H1 (cell line): ENCODE data around the gene UBE2D4. TPM values are rescaled to one million over a fixed set of nuclear protein-coding genes. Genes with fewer than 3 reads are reported as not detected.

ENCODE experiments used
- CTCF ChIA-PET: fragments of 300-600 bp; sonication (Branson Sonifier 250); formaldehyde crosslinking; loops from one replicate; lab custom pipeline; 2021; ENCODE audit not compliant: partially characterized antibody; lab: Charles Lee
- POLR2A ChIA-PET: fragments of 300-600 bp; sonication (Branson Sonifier 250); formaldehyde crosslinking; loops from one replicate; lab custom pipeline; 2021; ENCODE audit warnings: inconsistent platforms; ENCODE audit not compliant: partially characterized antibody; lab: Charles Lee
- DNase-seq, 2 experiments: peaks; one replicate each; pipeline versions ENCODE4 v3.0.0 to v3.0.0-alpha.2; 2010 to 2022; ENCODE audit warnings: low spot score in 2 of 2, low read depth in 1 of 2, mixed read lengths in 1 of 2
- FAIRE-seq: peaks from 2 replicates; lab custom pipeline; 2011; peaks lifted over from hg19 to GRCh38; lab: Jason Lieb, UNC
- H2AFZ ChIP-seq: 2 replicates; pipeline ENCODE4 v1.8.1; 2012; ENCODE audit warnings: low read length, inconsistent platforms
- H2AK5ac ChIP-seq: 2 replicates; pipeline ENCODE4 v1.6.1; 2013; ENCODE audit warnings: low read depth, low read length
- H2BK120ac ChIP-seq: replicated peaks from 2 replicates; pipeline ENCODE3; 2013; ENCODE audit warnings: low read depth, low read length, inconsistent platforms
- H2BK12ac ChIP-seq: 2 replicates; pipeline ENCODE4 v1.6.1; 2013; ENCODE audit warnings: low read depth, low read length
- H2BK15ac ChIP-seq: 2 replicates; pipeline ENCODE4 v1.6.1; 2013; ENCODE audit warnings: low read length
- H2BK20ac ChIP-seq: 2 replicates; pipeline ENCODE4 v1.6.1; 2013; ENCODE audit warnings: low read length
- H2BK5ac ChIP-seq: 2 replicates; pipeline ENCODE4 v1.6.1; 2013; ENCODE audit warnings: low read depth, low read length
- H3K14ac ChIP-seq: 2 replicates; pipeline ENCODE4 v1.6.1; 2013; ENCODE audit warnings: inconsistent platforms; ENCODE audit not compliant: insufficient read length
- H3K18ac ChIP-seq: 2 replicates; pipeline ENCODE4 v1.6.1; 2013; ENCODE audit warnings: low read length; ENCODE audit errors: extremely low read depth
- H3K23ac ChIP-seq: 2 replicates; pipeline ENCODE4 v1.6.1; 2013; ENCODE audit warnings: inconsistent platforms; ENCODE audit not compliant: insufficient read length
- H3K23me2 ChIP-seq: 2 replicates; pipeline ENCODE4 v1.6.1; 2013; ENCODE audit warnings: low read depth, low read length
- H3K27ac ChIP-seq: 2 replicates; pipeline ENCODE4 v1.6.1; 2011; ENCODE audit warnings: low read depth, low read length, inconsistent platforms
- H3K27me3 ChIP-seq, 4 experiments: replicated peaks in 1 of 4; 1 replicate in 1 of 4; 2 replicates in 3 of 4; pipeline versions ENCODE4 v1.6.1 to v1.8.1; 2011 to 2013; ENCODE audit warnings: low read length in 3 of 4, mild to moderate bottlenecking in 3 of 4, inconsistent platforms in 2 of 4, mixed read lengths in 2 of 4, moderate library complexity in 1 of 4; ENCODE audit not compliant: control insufficient read depth in 3 of 4, insufficient read depth in 3 of 4; ENCODE audit errors: extremely low read depth in 1 of 4
- H3K36me3 ChIP-seq, 4 experiments: 2 replicates each; pipeline versions ENCODE4 v1.6.1 to v1.8.1; 2011 to 2013; ENCODE audit warnings: mild to moderate bottlenecking in 4 of 4, low read length in 3 of 4, moderate library complexity in 2 of 4, control low read depth in 1 of 4, inconsistent platforms in 1 of 4; ENCODE audit not compliant: insufficient read depth in 4 of 4, control insufficient read depth in 2 of 4
- H3K4ac ChIP-seq: replicated peaks from 2 replicates; pipeline ENCODE3; 2013; ENCODE audit warnings: low read length, low read depth, mixed read lengths, inconsistent platforms; ENCODE audit not compliant: insufficient read length
- H3K4me1 ChIP-seq, 4 experiments: replicated peaks in 1 of 4; 1 replicate in 1 of 4; 2 replicates in 3 of 4; pipeline versions ENCODE4 v1.6.1 to v1.8.1; 2011 to 2013; ENCODE audit warnings: low read length in 3 of 4, inconsistent platforms in 2 of 4, mixed read lengths in 1 of 4; ENCODE audit not compliant: insufficient read depth in 4 of 4, control insufficient read depth in 3 of 4
- H3K4me2 ChIP-seq, 2 experiments: 2 replicates each; pipeline versions ENCODE4 v1.6.1 to v1.8.1; 2011 to 2013; ENCODE audit warnings: low read depth in 2 of 2, low read length in 2 of 2, control low read depth in 1 of 2, inconsistent platforms in 1 of 2, mild to moderate bottlenecking in 1 of 2; ENCODE audit not compliant: insufficient read depth in 1 of 2
- H3K4me3 ChIP-seq, 4 experiments: fragments of 200-600, 300-600 bp in 1 of 4; sonication (generic), shearing (Covaris generic), sonication (Bioruptor Twin) in 1 of 4; 2 replicates each; pipeline versions ENCODE4 v1.5.1 to v1.8.1; 2011 to 2016; ENCODE audit warnings: low read length in 4 of 4, low read depth in 3 of 4, control low read depth in 2 of 4, inconsistent platforms in 2 of 4, mild to moderate bottlenecking in 2 of 4, mixed read lengths in 1 of 4, moderate library complexity in 1 of 4; ENCODE audit not compliant: insufficient read depth in 2 of 4; ENCODE audit errors: extremely low read depth in 1 of 4
- H3K56ac ChIP-seq: replicated peaks from 2 replicates; pipeline ENCODE3; 2013; ENCODE audit warnings: low read depth, mild to moderate bottlenecking, mixed read lengths, low read length, inconsistent platforms; ENCODE audit not compliant: insufficient read length
- H3K79me1 ChIP-seq: 2 replicates; pipeline ENCODE4 v1.6.1; 2013; ENCODE audit warnings: low read depth, low read length, control low read depth
- H3K79me2 ChIP-seq, 2 experiments: 2 replicates each; pipeline versions ENCODE4 v1.6.1 to v1.8.1; 2012 to 2013; ENCODE audit warnings: low read length in 2 of 2, mild to moderate bottlenecking in 2 of 2, inconsistent platforms in 1 of 2; ENCODE audit not compliant: insufficient read depth in 2 of 2, control insufficient read depth in 1 of 2
- H3K9ac ChIP-seq, 4 experiments: replicated peaks in 1 of 4; 1 replicate in 1 of 4; 2 replicates in 3 of 4; pipeline versions ENCODE4 v1.6.1 to v1.8.1; 2011 to 2013; ENCODE audit warnings: low read depth in 3 of 4, low read length in 3 of 4, control low read depth in 2 of 4, mild to moderate bottlenecking in 2 of 4, moderate library complexity in 2 of 4, inconsistent platforms in 1 of 4; ENCODE audit errors: extremely low read depth in 1 of 4
- H3K9me3 ChIP-seq, 2 experiments: 2 replicates each; pipeline versions ENCODE4 v1.6.1 to v1.8.1; 2012 to 2013; ENCODE audit warnings: mild to moderate bottlenecking in 2 of 2, moderate library complexity in 2 of 2, control low read depth in 1 of 2, inconsistent platforms in 1 of 2, low read depth in 1 of 2, low read length in 1 of 2, mixed read lengths in 1 of 2; ENCODE audit not compliant: insufficient read depth in 2 of 2
- H4K20me1 ChIP-seq, 2 experiments: replicated peaks in 1 of 2; 2 replicates each; pipeline versions ENCODE3 to v1.8.1; 2011 to 2013; ENCODE audit warnings: inconsistent platforms in 2 of 2, low read length in 2 of 2, mild to moderate bottlenecking in 1 of 2; ENCODE audit not compliant: insufficient read depth in 2 of 2, control insufficient read depth in 1 of 2
- H4K5ac ChIP-seq: 2 replicates; pipeline ENCODE4 v1.6.1; 2013; ENCODE audit warnings: low read length, low read depth, mixed read lengths, inconsistent platforms; ENCODE audit not compliant: insufficient read length
- H4K8ac ChIP-seq: 2 replicates; pipeline ENCODE4 v1.8.0; 2013; ENCODE audit warnings: mild to moderate bottlenecking, moderate library complexity, low read length, inconsistent platforms; ENCODE audit not compliant: insufficient read depth; ENCODE audit errors: extremely low read depth
- H4K91ac ChIP-seq: replicated peaks from 2 replicates; pipeline ENCODE3; 2013; ENCODE audit warnings: low read length, mixed read lengths, inconsistent platforms; ENCODE audit not compliant: insufficient read length
- ATF2 ChIP-seq: IDR thresholded peaks from 2 replicates; pipeline ENCODE4 v1.6.1; 2012; ENCODE audit warnings: low read length, inconsistent platforms
- CTCF ChIP-seq, 3 experiments: IDR thresholded peaks; 1 replicate in 2 of 3; 2 replicates in 1 of 3; pipeline versions ENCODE4 v1.5.1 to v1.6.1; 2011; ENCODE audit warnings: low read length in 3 of 3, mild to moderate bottlenecking in 3 of 3, inconsistent platforms in 2 of 3, low read depth in 1 of 3, moderate library complexity in 1 of 3; ENCODE audit not compliant: insufficient read depth in 1 of 3; ENCODE audit errors: control extremely low read depth in 1 of 3
- JUND ChIP-seq: IDR thresholded peaks from 2 replicates; pipeline ENCODE4 v1.6.1; 2011; ENCODE audit warnings: mild to moderate bottlenecking, improper control_type of control experiment, low read length
- RBBP5 ChIP-seq: IDR thresholded peaks from 2 replicates; pipeline ENCODE4 v1.7.1; 2012; ENCODE audit warnings: low read depth, mild to moderate bottlenecking, inconsistent platforms, low read length, moderate library complexity, borderline replicate concordance
- SIN3A ChIP-seq, 2 experiments: IDR thresholded peaks in 1 of 2; conservative IDR thresholded peaks in 1 of 2; 2 replicates each; pipeline ENCODE4 v1.6.1; 2011 to 2012; ENCODE audit warnings: low read length in 2 of 2, improper control_type of control experiment in 1 of 2, low read depth in 1 of 2, mild to moderate bottlenecking in 1 of 2
- TAF1 ChIP-seq: IDR thresholded peaks from 2 replicates; pipeline ENCODE4 v1.6.1; 2011; ENCODE audit warnings: mild to moderate bottlenecking, low read depth, low read length
- YY1 ChIP-seq: IDR thresholded peaks from 2 replicates; pipeline ENCODE4 v1.6.1; 2011; ENCODE audit warnings: low read depth, mild to moderate bottlenecking, low read length
- WGBS, 2 experiments: shearing (Covaris generic) in 1 of 2; methylation state at CpG; one replicate each; pipeline versions ENCODE4 v1.1.6 to v1.1.7; 2013 to 2015; ENCODE audit warnings: low lambda C conversion rate in 2 of 2, mixed read lengths in 2 of 2, inconsistent platforms in 1 of 2, low coverage in 1 of 2, missing lambda C conversion rate in 1 of 2; ENCODE audit not compliant: insufficient replicate concordance in 2 of 2, insufficient coverage in 1 of 2, insufficient read length in 1 of 2; ENCODE audit errors: extremely low coverage in 1 of 2, missing lambda C conversion rate in 1 of 2; 5-methylcytosine and 5-hydroxymethylcytosine counted together
- polyA plus RNA-seq, 7 experiments: library from polyadenylated mRNA; depleted of rRNA in 3 of 7; stranded (reverse) in 5 of 7; unstranded in 2 of 7; fragments of >200 nt in 5 of 7; fragments of 200-250 nt in 2 of 7; gene quantifications; 1 replicate in 5 of 7; 2 replicates in 1 of 7; 4 replicates in 1 of 7; pipeline versions ENCODE4 v1.2.1 to v1.2.3, GENCODE V29; 2011 to 2013; ENCODE audit warnings: missing spikeins in 2 of 7, mixed read lengths in 2 of 7
- total RNA-seq: library from RNA; stranded (reverse); fragmentation: NEBNext Ultra II Directional; extraction: Animal tissue kit (Norgen Biotek cat#: 25700); gene quantifications from 2 replicates; pipeline ENCODE4 v1.2.1, GENCODE V29; 2021

UBE2D4 gene
- total and polyA plus RNA-seq, 2 of the 8 experiments (the other 6 are each of a cell fraction or from before 2014, with no cell fraction given): 3.4 to 9.4 TPM

- 2% methylated on average over 18 of the region's 43 CpGs; no CpG with 5 or more reads in 1 of the 2 experiments for WGBS, 2 experiments
- no peak overlapping the region for H2AFZ ChIP-seq
- TF ChIP-seq JUND (no peak), YY1 (0 out of 2 replicates have a peak, but pooled peaks have one; percentile 23), ATF2 (no peak), RBBP5 (no peak; the same call in 1 of the 2 replicates), TAF1 (0 out of 2 replicates have a peak, but pooled peaks have one; percentile 34), SIN3A (conservative IDR thresholded peaks at IDR 0.05 in 1 of 2, IDR thresholded peaks at IDR 0.05 in 1 of 2; ENCODE audit: low read depth in 1 of 2, low read length in 2 of 2) (peak in 1 of 2 experiments; percentile 26; a peak in 1 of 4 replicates), CTCF (IDR thresholded peaks at IDR 0.05; ENCODE audit: control extremely low read depth in 1 of 3, insufficient read depth in 1 of 3, low read depth in 1 of 3, low read length in 3 of 3) (no peak)
Observed at GRCh38 chr7:43905956-43906330, 20.3 kb upstream of the UBE2D4 start.

More at GRCh38 chr7:43905956-43906330, 20.3 kb upstream of the UBE2D4 start:
- peaks cover 4% of the 10 kb centered on the region; the same call in 1 of the 2 replicates for H3K23me2 ChIP-seq
- peaks cover 4% of the 10 kb centered on the region; the same call in 1 of the 2 replicates for H3K79me1 ChIP-seq
- H3K79me2 ChIP-seq: peaks cover 0 to 38% of the 10 kb centered on the region in 2 experiments; a peak in 3 of 4 replicates
- FAIRE-seq (no peak), DNase-seq (peak in 1 of 2 experiments; percentile 59)
- H3K4me1 ChIP-seq: peaks cover 1 to 16% (median 10%) of the 10 kb centered on the region in 4 experiments; a peak in 6 of 7 replicates
- ChIA-PET CTCF (interaction anchor here (0.7 kb wide), 1 partner anchor 298 kb away, joined by 3 read pairs; no protein-coding TSS in a partner anchor), POLR2A (interaction anchor here (0.9 to 2.5 kb wide), 8 partner anchors 9 to 37 kb away, joined by 3 to 13 read pairs (median 4); partner anchors contain the start of gene MRPS24)
- H3K23ac ChIP-seq: no peak overlapping the region
- peak overlapping the region; percentile 35 for H3K56ac ChIP-seq
- H3K4me2 ChIP-seq: peak overlapping the region; percentile 84 to 95
- H2BK5ac ChIP-seq: no peak overlapping the region
- H3K9me3 ChIP-seq: no peaks in the 10 kb centered on the region
- no peak overlapping the region for H4K5ac ChIP-seq
- H3K36me3 ChIP-seq: no peaks in the 10 kb centered on the region
- H3K27ac ChIP-seq: no peak overlapping the region
- H3K27me3 ChIP-seq: no peaks in the 10 kb centered on the region
- peaks cover 2 to 9% of the 10 kb centered on the region in 2 experiments for H4K20me1 ChIP-seq
- H3K4me3 ChIP-seq: peak overlapping the region; percentile 46 to 83 (median 64)
- no peak overlapping the region for H2BK20ac ChIP-seq
- no peak overlapping the region for H3K14ac ChIP-seq
- no peak overlapping the region for H2BK120ac ChIP-seq
- no peak overlapping the region for H4K91ac ChIP-seq
- no peak overlapping the region for H4K8ac ChIP-seq
- H3K4ac ChIP-seq: no peak overlapping the region
- H2BK15ac ChIP-seq: no peak overlapping the region
- no peak overlapping the region for H3K18ac ChIP-seq
- H2AK5ac ChIP-seq: no peak overlapping the region
- no peak overlapping the region for H2BK12ac ChIP-seq
- peak overlapping the region; percentile 38 to 94 (median 60); a peak in 6 of 7 replicates for H3K9ac ChIP-seq
